Type B pancreatic cell (in vitro differentiated cells): ENCODE data around the gene TFAP2D. TPM values are rescaled to one million over a fixed set of nuclear protein-coding genes. Genes with fewer than 3 reads are reported as not detected.

ENCODE experiments used
- DNase-seq: peaks from one replicate; pipeline ENCODE4 v3.0.0; 2021; ENCODE audit warnings: mixed read lengths; ENCODE audit not compliant: unreplicated experiment; ENCODE audit errors: extremely low spot score
- H3K27ac Mint-ChIP-seq: 2 replicates; pipeline ENCODE4 v1.8.0; 2021; ENCODE audit warnings: mild to moderate bottlenecking, mixed read lengths
- H3K27me3 Mint-ChIP-seq: 2 replicates; pipeline ENCODE4 v1.8.0; 2021; ENCODE audit warnings: mixed read lengths
- H3K36me3 Mint-ChIP-seq: 2 replicates; pipeline ENCODE4 v1.8.0; 2021; ENCODE audit warnings: mixed read lengths
- H3K4me1 Mint-ChIP-seq: one replicate; pipeline ENCODE4 v1.8.0; 2021; ENCODE audit warnings: mixed read lengths; ENCODE audit not compliant: unreplicated experiment
- H3K4me3 Mint-ChIP-seq: 2 replicates; pipeline ENCODE4 v1.8.0; 2021; ENCODE audit warnings: mild to moderate bottlenecking, mixed read lengths
- H3K9me3 Mint-ChIP-seq: 2 replicates; pipeline ENCODE4 v1.8.0; 2021; ENCODE audit warnings: mixed read lengths
- CTCF ChIP-seq: fragments of 200-600 bp; sonication (generic); conservative IDR thresholded peaks from 2 replicates; pipeline ENCODE4 v1.5.0; 2021; ENCODE audit warnings: antibody characterized with exemption, mild to moderate bottlenecking
- total RNA-seq: library from RNA; stranded (reverse); gene quantifications from 2 replicates; pipeline ENCODE4 v1.2.1, GENCODE V29; 2021; ENCODE audit warnings: low replicate concordance

TFAP2D gene
- total RNA-seq, 1 donor from 2014 or later = not detected

- TF ChIP-seq CTCF = no peak
- H3K9me3 Mint-ChIP-seq = no peaks in the 10 kb centered on the region
- H3K4me1 Mint-ChIP-seq = peaks cover 7% of the 10 kb centered on the region
- H3K27ac Mint-ChIP-seq = peak within 1 kb of the TSS; percentile 86
- peaks cover 16% of the 10 kb centered on the region for H3K36me3 Mint-ChIP-seq
- peak within 1 kb of the TSS; percentile 89 for H3K4me3 Mint-ChIP-seq
- no peak for DNase-seq
- peaks cover 93% of the 10 kb centered on the region for H3K27me3 Mint-ChIP-seq
These were observed 105.3 kb downstream of the TFAP2D start, which contains the start of gene TFAP2B for GRCh38 chr6:50818673-50819072. Gene TFAP2B, plus strand, starts transcription at chr6:50818871. Its CDS starts 21 bp downstream, at chr6:50818892.

- DNase-seq = no peak
- H3K27ac Mint-ChIP-seq = peak overlapping the region; percentile 86
- peaks cover 16% of the 10 kb centered on the region for H3K36me3 Mint-ChIP-seq
- H3K4me1 Mint-ChIP-seq = peaks cover 7% of the 10 kb centered on the region
- TF ChIP-seq CTCF = no peak
- H3K4me3 Mint-ChIP-seq = peak overlapping the region; percentile 89
- no peaks in the 10 kb centered on the region for H3K9me3 Mint-ChIP-seq
- H3K27me3 Mint-ChIP-seq = peaks cover 93% of the 10 kb centered on the region
These were observed 106.2 kb downstream of the TFAP2D start for GRCh38 chr6:50819466-50819903.

GRCh38 chr6:50819904-50820868 is 106.9 kb downstream of the TFAP2D start:
- peak overlapping the region; percentile 95 for H3K27ac Mint-ChIP-seq
- H3K4me1 Mint-ChIP-seq = peaks cover 7% of the 10 kb centered on the region
- DNase-seq = no peak
- H3K27me3 Mint-ChIP-seq = peaks cover 93% of the 10 kb centered on the region
- peak overlapping the region; percentile 89 for H3K4me3 Mint-ChIP-seq
- H3K9me3 Mint-ChIP-seq = no peaks in the 10 kb centered on the region
- no peak for TF ChIP-seq CTCF
- peaks cover 19% of the 10 kb centered on the region for H3K36me3 Mint-ChIP-seq

- Mint-ChIP-seq H3K4me1 (peaks cover 7% of the 10 kb centered on the region), H3K27me3 (peaks cover 95% of the 10 kb centered on the region), H3K9me3 (no peaks in the 10 kb centered on the region), H3K4me3 (peak overlapping the region; percentile 89), H3K27ac (peak overlapping the region; percentile 95), H3K36me3 (peaks cover 19% of the 10 kb centered on the region)
- TF ChIP-seq CTCF = no peak
- DNase-seq = no peak
These were observed 107.5 kb downstream of the TFAP2D start for GRCh38 chr6:50820869-50821264.

- TF ChIP-seq CTCF = no peak
- H3K4me3 Mint-ChIP-seq = peak overlapping the region; percentile 89
- H3K27ac Mint-ChIP-seq = peak overlapping the region; percentile 95
- no peak for DNase-seq
- H3K27me3 Mint-ChIP-seq = peaks cover 99% of the 10 kb centered on the region
- peaks cover 19% of the 10 kb centered on the region for H3K36me3 Mint-ChIP-seq
- no peaks in the 10 kb centered on the region for H3K9me3 Mint-ChIP-seq
- H3K4me1 Mint-ChIP-seq = peaks cover 7% of the 10 kb centered on the region
These were observed 108.2 kb downstream of the TFAP2D start for GRCh38 chr6:50821441-50822077.
